ENCODE results near the gene SH2D1A. TPM values are rescaled to one million over a fixed set of nuclear protein-coding genes. Genes with fewer than 3 reads are reported as not detected.

SH2D1A gene
- total RNA-seq, 1 experiment from 2014 or later = not detected

DNA sequence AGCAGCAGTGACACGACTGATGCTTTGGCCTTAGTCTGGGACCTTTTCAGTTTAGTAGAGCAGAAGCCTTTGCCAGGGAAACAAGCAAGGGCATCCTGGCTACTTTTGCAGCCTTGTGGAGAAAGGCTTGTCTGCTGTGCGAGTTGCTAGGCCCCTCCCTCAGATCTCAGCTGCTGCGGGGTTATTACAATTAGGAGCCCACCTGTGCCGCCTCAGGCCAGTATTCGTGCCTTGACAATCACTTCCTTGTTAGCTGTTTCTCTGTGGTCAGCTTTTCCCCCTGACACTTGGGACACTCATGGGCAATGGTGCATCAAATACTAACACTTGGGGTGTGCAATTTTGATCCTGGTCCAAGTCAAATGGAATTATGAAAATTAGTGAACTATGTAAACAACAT lies 67.9 kb downstream of the SH2D1A start:
- Histone ChIP-seq H3K56ac (ENCODE audit: insufficient read length, low read depth, low read length) (no peak overlapping the region), H3T11ph (ENCODE audit: low read length) (no peak overlapping the region), H2BK15ac (ENCODE audit: low read depth, low read length) (no peak overlapping the region), H2BK120ac (ENCODE audit: low read depth, low read length, poor library complexity, severe bottlenecking) (no peak overlapping the region), H3K4ac (ENCODE audit: low read depth, low read length) (no peak overlapping the region), H4K20me1 (ENCODE audit: control insufficient read depth, insufficient read depth, insufficient read length) (no peaks in the 10 kb centered on the region), H3K4me1 (ENCODE audit: insufficient read depth, low read length) (no peaks in the 10 kb centered on the region), H3K79me2 (ENCODE audit: insufficient read depth, low read length) (no peaks in the 10 kb centered on the region), H3K79me1 (ENCODE audit: insufficient read depth, low read depth, low read length, poor library complexity, severe bottlenecking) (no peaks in the 10 kb centered on the region), H2AFZ (ENCODE audit: low read length) (no peak overlapping the region), H2AK5ac (ENCODE audit: insufficient read length, low read length) (no peak overlapping the region), H3K23ac (ENCODE audit: insufficient read length, low read depth, low read length) (no peak overlapping the region), H4K5ac (ENCODE audit: insufficient read length, low read depth, low read length) (no peak overlapping the region), H2BK20ac (ENCODE audit: low read depth, low read length, poor library complexity, severe bottlenecking) (no peak overlapping the region), H3K4me2 (ENCODE audit: insufficient read depth, insufficient read length, low read length) (no peak overlapping the region), H3K18ac (ENCODE audit: insufficient read length, low read depth, low read length) (no peak overlapping the region), H3K14ac (ENCODE audit: insufficient read depth, low read length) (no peak overlapping the region), H3K9me3 (ENCODE audit: control insufficient read depth, low read depth, low read length) (peaks cover 5% of the 10 kb centered on the region), H3K27me3 (ENCODE audit: insufficient read depth, low read length) (no peaks in the 10 kb centered on the region), H2BK12ac (ENCODE audit: insufficient read length, low read depth, low read length) (no peak overlapping the region), H4K91ac (ENCODE audit: insufficient read length, low read depth, low read length) (no peak overlapping the region), H3K23me2 (ENCODE audit: insufficient read length, low read depth, low read length, poor library complexity, severe bottlenecking) (no peaks in the 10 kb centered on the region), H2BK5ac (ENCODE audit: insufficient read length, low read length) (no peak overlapping the region), H3K27ac (ENCODE audit: insufficient read length, low read depth, low read length) (no peak overlapping the region), H3K9ac (ENCODE audit: extremely low read depth, insufficient read length, low read length) (no peak overlapping the region), H4K8ac (replicated peaks; ENCODE audit: insufficient read length, low read depth, low read length) (no peak overlapping the region)
- Mint-ChIP-seq H3K27ac (no peak overlapping the region), H3K27me3 (ENCODE audit: low read depth) (no peaks in the 10 kb centered on the region), H3K9me3 (peaks cover 3 to 9% of the 10 kb centered on the region in 2 experiments; a peak in 3 of 5 replicates), H3K4me3 (no peak overlapping the region), H3K4me1 (no peaks in the 10 kb centered on the region; a peak in 1 of 4 replicates), H3K36me3 (ENCODE audit: insufficient read depth in 1 of 3, low read depth in 3 of 3) (peaks cover 0 to 5% (median 0%) of the 10 kb centered on the region in 3 experiments; a peak in 3 of 7 replicates)
- WGBS (ENCODE audit: extremely low coverage, insufficient read length, low lambda C conversion rate) = no CpG with 5 or more reads among the region's 5 CpGs
- TF ChIP-seq, protein P1, sequence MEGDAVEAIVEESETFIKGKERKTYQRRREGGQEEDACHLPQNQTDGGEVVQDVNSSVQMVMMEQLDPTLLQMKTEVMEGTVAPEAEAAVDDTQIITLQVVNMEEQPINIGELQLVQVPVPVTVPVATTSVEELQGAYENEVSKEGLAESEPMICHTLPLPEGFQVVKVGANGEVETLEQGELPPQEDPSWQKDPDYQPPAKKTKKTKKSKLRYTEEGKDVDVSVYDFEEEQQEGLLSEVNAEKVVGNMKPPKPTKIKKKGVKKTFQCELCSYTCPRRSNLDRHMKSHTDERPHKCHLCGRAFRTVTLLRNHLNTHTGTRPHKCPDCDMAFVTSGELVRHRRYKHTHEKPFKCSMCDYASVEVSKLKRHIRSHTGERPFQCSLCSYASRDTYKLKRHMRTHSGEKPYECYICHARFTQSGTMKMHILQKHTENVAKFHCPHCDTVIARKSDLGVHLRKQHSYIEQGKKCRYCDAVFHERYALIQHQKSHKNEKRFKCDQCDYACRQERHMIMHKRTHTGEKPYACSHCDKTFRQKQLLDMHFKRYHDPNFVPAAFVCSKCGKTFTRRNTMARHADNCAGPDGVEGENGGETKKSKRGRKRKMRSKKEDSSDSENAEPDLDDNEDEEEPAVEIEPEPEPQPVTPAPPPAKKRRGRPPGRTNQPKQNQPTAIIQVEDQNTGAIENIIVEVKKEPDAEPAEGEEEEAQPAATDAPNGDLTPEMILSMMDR (conservative IDR thresholded peaks at IDR 0.05) = no peak
- no peak for DNase-seq

Measured in H9 (cell line).